ENCODE measurements around the gene ZDHHC13.

DNA sequence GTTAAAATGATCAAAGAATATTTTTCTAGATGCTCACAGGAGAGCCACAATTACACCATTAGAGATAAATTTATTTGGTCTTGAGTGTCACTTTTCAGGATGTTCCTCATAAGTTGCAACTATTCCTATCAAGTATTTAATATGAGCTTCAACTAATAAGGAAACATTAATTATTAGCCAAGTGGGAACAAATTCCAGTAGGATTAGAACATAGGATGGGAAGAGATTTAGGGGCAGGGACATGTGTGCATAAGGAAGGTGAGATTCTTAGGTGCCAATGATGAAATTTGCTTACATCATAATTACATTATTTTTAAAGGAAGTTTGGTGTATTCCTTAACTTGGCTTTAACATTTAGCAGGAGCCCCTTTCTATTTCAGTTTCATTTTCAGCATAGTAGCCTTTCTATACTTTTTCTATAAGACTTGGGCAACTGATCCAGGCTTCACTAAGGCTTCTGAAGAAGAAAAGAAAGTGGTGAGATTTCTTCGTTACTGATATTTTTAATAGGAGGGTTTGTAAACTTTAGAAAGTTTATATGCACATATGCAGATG, 46.1 kb downstream of the ZDHHC13 start:
- TF ChIP-seq, protein P1, sequence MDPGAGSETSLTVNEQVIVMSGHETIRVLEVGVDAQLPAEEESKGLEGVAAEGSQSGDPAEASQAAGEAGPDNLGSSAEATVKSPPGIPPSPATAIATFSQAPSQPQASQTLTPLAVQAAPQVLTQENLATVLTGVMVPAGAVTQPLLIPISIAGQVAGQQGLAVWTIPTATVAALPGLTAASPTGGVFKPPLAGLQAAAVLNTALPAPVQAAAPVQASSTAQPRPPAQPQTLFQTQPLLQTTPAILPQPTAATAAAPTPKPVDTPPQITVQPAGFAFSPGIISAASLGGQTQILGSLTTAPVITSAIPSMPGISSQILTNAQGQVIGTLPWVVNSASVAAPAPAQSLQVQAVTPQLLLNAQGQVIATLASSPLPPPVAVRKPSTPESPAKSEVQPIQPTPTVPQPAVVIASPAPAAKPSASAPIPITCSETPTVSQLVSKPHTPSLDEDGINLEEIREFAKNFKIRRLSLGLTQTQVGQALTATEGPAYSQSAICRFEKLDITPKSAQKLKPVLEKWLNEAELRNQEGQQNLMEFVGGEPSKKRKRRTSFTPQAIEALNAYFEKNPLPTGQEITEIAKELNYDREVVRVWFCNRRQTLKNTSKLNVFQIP (CRISPR knock-in tag; IDR thresholded peaks at IDR 0.05; ENCODE audit: borderline replicate concordance, low read depth) = no peak
- TF ChIP-seq ISL1 (CRISPR knock-in tag; IDR thresholded peaks at IDR 0.05) (no peak), OSR1 (CRISPR knock-in tag; IDR thresholded peaks at IDR 0.05) (no peak), RARB (CRISPR knock-in tag; IDR thresholded peaks at IDR 0.05) (no peak)
- TF ChIP-seq, protein P2, sequence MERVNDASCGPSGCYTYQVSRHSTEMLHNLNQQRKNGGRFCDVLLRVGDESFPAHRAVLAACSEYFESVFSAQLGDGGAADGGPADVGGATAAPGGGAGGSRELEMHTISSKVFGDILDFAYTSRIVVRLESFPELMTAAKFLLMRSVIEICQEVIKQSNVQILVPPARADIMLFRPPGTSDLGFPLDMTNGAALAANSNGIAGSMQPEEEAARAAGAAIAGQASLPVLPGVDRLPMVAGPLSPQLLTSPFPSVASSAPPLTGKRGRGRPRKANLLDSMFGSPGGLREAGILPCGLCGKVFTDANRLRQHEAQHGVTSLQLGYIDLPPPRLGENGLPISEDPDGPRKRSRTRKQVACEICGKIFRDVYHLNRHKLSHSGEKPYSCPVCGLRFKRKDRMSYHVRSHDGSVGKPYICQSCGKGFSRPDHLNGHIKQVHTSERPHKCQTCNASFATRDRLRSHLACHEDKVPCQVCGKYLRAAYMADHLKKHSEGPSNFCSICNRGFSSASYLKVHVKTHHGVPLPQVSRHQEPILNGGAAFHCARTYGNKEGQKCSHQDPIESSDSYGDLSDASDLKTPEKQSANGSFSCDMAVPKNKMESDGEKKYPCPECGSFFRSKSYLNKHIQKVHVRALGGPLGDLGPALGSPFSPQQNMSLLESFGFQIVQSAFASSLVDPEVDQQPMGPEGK (CRISPR knock-in tag; IDR thresholded peaks at IDR 0.05; ENCODE audit: borderline replicate concordance) = no peak
